Right renal pelvis (tissue), 4 donors: Measurements from ENCODE around the gene MCF2L2. TPM values are rescaled to one million over a fixed set of nuclear protein-coding genes. Genes with fewer than 3 reads are reported as not detected.

ENCODE experiments used
- DNase-seq, 4 donors: peaks; one replicate each; pipeline ENCODE4 v3.0.0-alpha.2; 2013; ENCODE audit warnings: low read depth in 4 of 4, low spot score in 3 of 4, missing footprints in 1 of 4
- polyA plus RNA-seq, 4 donors: library from polyadenylated mRNA; unstranded; fragments of 120-200 nt; gene quantifications; one replicate each; pipeline ENCODE4 v1.2.1, GENCODE V29; 2013; ENCODE audit not compliant: insufficient read length in 4 of 4

Gene MCF2L2
- polyA plus RNA-seq, 4 donors = 0.40 to 1.2 (median 0.83) TPM

- no peak for DNase-seq
Measured at GRCh38 chr3:183270344-183270743, 158.1 kb downstream of the MCF2L2 start.

- no peak for DNase-seq
Measured at GRCh38 chr3:183269345-183269744, 159.1 kb downstream of the MCF2L2 start.

GRCh38 chr3:183268366-183268765 lies 160.1 kb downstream of the MCF2L2 start:
- no peak for DNase-seq

- no peak for DNase-seq
Measured at GRCh38 chr3:183267140-183267539, 161.3 kb downstream of the MCF2L2 start.

- DNase-seq = no peak
Measured at GRCh38 chr3:183266454-183266853, 162.0 kb downstream of the MCF2L2 start.

- DNase-seq = no peak
Measured at GRCh38 chr3:183265834-183266417, 162.5 kb downstream of the MCF2L2 start.

GRCh38 chr3:183265157-183265642 lies 163.2 kb downstream of the MCF2L2 start:
- DNase-seq = peak in 1 of 4 donors; percentile 26

- no peak for DNase-seq
Measured at GRCh38 chr3:183264268-183264667, 164.2 kb downstream of the MCF2L2 start.

- DNase-seq = no peak
Measured at GRCh38 chr3:183262875-183263378, 165.5 kb downstream of the MCF2L2 start.

GRCh38 chr3:183261151-183261724 lies 167.2 kb downstream of the MCF2L2 start:
- no peak for DNase-seq

- no peak for DNase-seq
Measured at GRCh38 chr3:183260167-183260904, 168.1 kb downstream of the MCF2L2 start.

- no peak for DNase-seq
Measured at GRCh38 chr3:183259621-183260020, 168.8 kb downstream of the MCF2L2 start.

GRCh38 chr3:183259087-183259486 lies 169.3 kb downstream of the MCF2L2 start:
- no peak for DNase-seq

- DNase-seq = no peak
Measured at GRCh38 chr3:183255348-183255730, 173.1 kb downstream of the MCF2L2 start.

GRCh38 chr3:183254487-183255347 lies 173.7 kb downstream of the MCF2L2 start:
- DNase-seq = peak in 2 of 4 donors; percentile 36 to 53

GRCh38 chr3:183253528-183254486 lies 174.6 kb downstream of the MCF2L2 start:
- DNase-seq = peak in 3 of 4 donors; percentile 19 to 64 (median 39)

GRCh38 chr3:183252973-183253527 lies 175.4 kb downstream of the MCF2L2 start, which contains the start of gene B3GNT5:
TSS of gene B3GNT5 (plus strand) at chr3:183253253. CDS start at chr3:183269799, 16,546 bp downstream.
- DNase-seq = peak in 2 of 4 donors; percentile 25 to 54

- no peak for DNase-seq
Measured at GRCh38 chr3:183252118-183252782, 176.2 kb downstream of the MCF2L2 start.
